Smooth muscle cell (in vitro differentiated cells): Measurements from ENCODE around the gene EEA1. TPM values are rescaled to one million over a fixed set of nuclear protein-coding genes. Genes with fewer than 3 reads are reported as not detected.

Experiments used
- DNase-seq: peaks from one replicate; lab custom pipeline; 2025; ENCODE audit not compliant: unreplicated experiment; lab: John Stamatoyannopoulos, UW
- H2AFZ ChIP-seq: fragments of 200-600 bp; sonication (generic); 2 replicates; pipeline ENCODE4 v1.6.0; 2016; ENCODE audit warnings: antibody characterized with exemption, low read depth, mild to moderate bottlenecking
- H3F3A ChIP-seq: fragments of 200-600 bp; sonication (generic); 2 replicates; pipeline ENCODE4 v1.6.0; 2017; ENCODE audit warnings: antibody characterized with exemption, low read depth
- H3K27ac ChIP-seq: fragments of 200-600 bp; sonication (generic); 2 replicates; pipeline ENCODE4 v1.5.1; 2016; ENCODE audit warnings: low read depth, mild to moderate bottlenecking
- H3K27me3 ChIP-seq: fragments of 200-600 bp; sonication (generic); 2 replicates; pipeline ENCODE4 v1.6.1; 2016; ENCODE audit warnings: low read depth, mild to moderate bottlenecking
- H3K36me3 ChIP-seq: fragments of 200-600 bp; sonication (generic); 2 replicates; pipeline ENCODE4 v1.5.1; 2016; ENCODE audit warnings: low read depth
- H3K4me1 ChIP-seq: fragments of 200-600 bp; sonication (generic); 2 replicates; pipeline ENCODE4 v1.5.1; 2016; ENCODE audit warnings: low read depth
- H3K4me2 ChIP-seq: fragments of 200-600 bp; sonication (generic); 2 replicates; pipeline ENCODE4 v1.6.0; 2016; ENCODE audit warnings: mild to moderate bottlenecking
- H3K4me3 ChIP-seq: fragments of 200-600 bp; sonication (generic); 2 replicates; pipeline ENCODE4 v1.5.1; 2016; ENCODE audit warnings: mild to moderate bottlenecking
- H3K79me2 ChIP-seq: fragments of 200-600 bp; sonication (generic); 2 replicates; pipeline ENCODE4 v1.6.0; 2016; ENCODE audit warnings: low read depth, mild to moderate bottlenecking
- H3K9ac ChIP-seq: fragments of 200-600 bp; sonication (generic); 2 replicates; pipeline ENCODE4 v1.6.0; 2016; ENCODE audit warnings: low read depth
- H3K9me3 ChIP-seq: fragments of 200-600 bp; sonication (generic); replicated peaks from 2 replicates; pipeline ENCODE4 v1.5.1; 2016; ENCODE audit warnings: low read depth
- H4K20me1 ChIP-seq: fragments of 200-600 bp; sonication (generic); 2 replicates; pipeline ENCODE4 v1.6.0; 2016; ENCODE audit warnings: low read depth
- CTCF ChIP-seq: fragments of 200-600 bp; sonication (generic); IDR thresholded peaks from 2 replicates; pipeline ENCODE4 v1.5.1; 2017; ENCODE audit warnings: borderline replicate concordance, mild to moderate bottlenecking, antibody characterized with exemption; ENCODE audit not compliant: insufficient read depth, poor library complexity, severe bottlenecking
- WGBS: methylation state at CpG from one replicate; pipeline ENCODE4 v1.1.7; 2016; ENCODE audit warnings: low lambda C conversion rate; 5-methylcytosine and 5-hydroxymethylcytosine counted together
- polyA plus RNA-seq: library from polyadenylated mRNA; unstranded; fragments of >200 nt; fragmentation: Nextera tagmentation; extraction: Ambion mirVana; gene quantifications from 2 replicates; pipeline ENCODE4 v1.2.1, GENCODE V29; 2016
- total RNA-seq: library from RNA; depleted of rRNA; stranded (reverse); fragments of >200 nt; gene quantifications from 2 replicates; pipeline ENCODE4 v1.2.3, GENCODE V29; 2014

The EEA1 gene
- total and polyA plus RNA-seq, 2 experiments from 2014 or later: 25.1 to 29.0 TPM

DNA sequence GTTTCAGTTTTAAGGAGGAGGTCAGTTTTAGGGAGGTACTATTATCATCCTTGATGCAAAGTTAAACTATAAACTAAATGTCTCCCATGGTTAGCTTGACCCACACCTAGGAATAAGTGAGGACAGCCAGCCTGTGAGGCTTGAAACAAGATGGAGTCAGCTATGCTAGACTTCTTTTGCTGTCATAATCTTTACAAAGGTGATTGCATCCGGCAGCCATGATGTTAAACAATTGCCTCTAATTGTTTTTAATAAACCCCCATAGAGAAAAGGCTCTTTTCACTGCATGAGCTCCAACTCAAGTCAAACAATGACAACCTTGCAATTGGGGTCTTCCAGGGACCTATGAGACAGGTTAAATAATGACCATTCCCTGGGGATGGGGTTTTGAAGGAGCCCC, 45.7 kb upstream of the EEA1 start:
- no peak overlapping the region for H3K9ac ChIP-seq
- H3K4me3 ChIP-seq: no peak overlapping the region
- H3K36me3 ChIP-seq: no peaks in the 10 kb centered on the region
- H2AFZ ChIP-seq: no peak overlapping the region
- no peak overlapping the region for H3K27ac ChIP-seq
- WGBS: 95% methylated on average over 1 of the region's 1 CpG
- no peaks in the 10 kb centered on the region for H4K20me1 ChIP-seq
- H3K9me3 ChIP-seq: no peaks in the 10 kb centered on the region
- H3F3A ChIP-seq: peaks cover 9% of the 10 kb centered on the region
- H3K27me3 ChIP-seq: no peaks in the 10 kb centered on the region
- no peaks in the 10 kb centered on the region for H3K4me1 ChIP-seq
- H3K79me2 ChIP-seq: no peaks in the 10 kb centered on the region
- no peak for TF ChIP-seq CTCF
- DNase-seq: no peak
- H3K4me2 ChIP-seq: no peak overlapping the region

- no peak for DNase-seq
- no peak overlapping the region for H2AFZ ChIP-seq
- no peak overlapping the region for H3K27ac ChIP-seq
- no peak overlapping the region for H3K9ac ChIP-seq
- H3K79me2 ChIP-seq: no peaks in the 10 kb centered on the region
- no peaks in the 10 kb centered on the region for H4K20me1 ChIP-seq
- H3K9me3 ChIP-seq: no peaks in the 10 kb centered on the region
- no peak for TF ChIP-seq CTCF
- H3F3A ChIP-seq: peaks cover 9% of the 10 kb centered on the region
- WGBS: 95% methylated on average over 1 of the region's 1 CpG
- no peaks in the 10 kb centered on the region for H3K4me1 ChIP-seq
- H3K27me3 ChIP-seq: no peaks in the 10 kb centered on the region
- no peak overlapping the region for H3K4me2 ChIP-seq
- H3K4me3 ChIP-seq: no peak overlapping the region
- H3K36me3 ChIP-seq: no peaks in the 10 kb centered on the region
Observed at GRCh38 chr12:92973614-92974013, 44.5 kb upstream of the EEA1 start.

DNA sequence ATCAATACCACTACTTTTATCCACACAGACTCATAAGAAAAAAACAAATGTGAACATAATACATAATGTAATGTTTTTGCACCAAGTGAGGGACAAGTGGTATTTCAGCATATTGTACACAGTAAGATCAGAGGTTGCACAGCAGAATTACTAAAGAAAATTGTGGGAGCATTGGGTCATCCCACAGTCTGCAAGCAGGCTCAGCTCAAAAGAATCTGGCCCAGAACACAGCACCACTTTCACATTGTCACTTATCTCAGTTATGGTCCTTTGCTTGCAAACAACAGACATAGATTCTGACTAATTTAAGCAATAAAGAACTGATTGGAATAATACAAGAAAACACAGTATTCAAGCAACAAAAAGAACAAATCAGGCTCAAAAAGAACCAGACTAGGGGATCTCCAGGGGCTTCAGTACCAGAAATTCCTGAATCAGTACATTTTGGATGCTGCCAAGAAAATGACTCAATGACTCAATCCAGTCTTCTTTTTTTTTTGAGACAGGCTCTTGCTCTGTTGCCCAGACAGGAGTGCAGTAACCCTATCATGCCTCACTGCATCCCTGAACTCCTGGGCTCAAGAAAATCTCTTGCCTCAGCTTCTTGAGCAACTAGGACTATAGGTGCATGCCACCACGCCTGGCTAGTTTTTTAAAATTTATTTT, 42.9 kb upstream of the EEA1 start:
- H3F3A ChIP-seq: peaks cover 9% of the 10 kb centered on the region

More for the DNA sequence above, 42.9 kb upstream of the EEA1 start:
- Histone ChIP-seq H4K20me1 (no peaks in the 10 kb centered on the region), H3K4me1 (no peaks in the 10 kb centered on the region), H3K9me3 (no peaks in the 10 kb centered on the region), H3K9ac (peak overlapping the region; percentile 48), H2AFZ (no peak overlapping the region), H3K4me2 (peak overlapping the region; percentile 57), H3K27me3 (no peaks in the 10 kb centered on the region), H3K79me2 (no peaks in the 10 kb centered on the region), H3K27ac (peak overlapping the region; percentile 92), H3K4me3 (no peak overlapping the region), H3K36me3 (no peaks in the 10 kb centered on the region)
- 91% methylated on average over 1 of the region's 1 CpG for WGBS
- no peak for TF ChIP-seq CTCF
- DNase-seq: no peak
